ENCODE measurements around the gene SUCLG1.
"Not testable (repeated sequence)": the region's sequence is repeated elsewhere in the genome, so short reads cannot be mapped to it uniquely, and the experiment has no call there.

SUCLG1 gene

GRCh38 chr2:84421197-84421596, 37.9 kb downstream of the SUCLG1 start:
- no peak for DNase-seq (ENCODE audit: low read depth, low spot score)

GRCh38 chr2:84417453-84418145, 41.5 kb downstream of the SUCLG1 start:
- no peak for DNase-seq (ENCODE audit: low read depth, low spot score)

GRCh38 chr2:84409531-84409930, 49.5 kb downstream of the SUCLG1 start:
- no peak for DNase-seq (ENCODE audit: low read depth, low spot score)

GRCh38 chr2:84402111-84402510, 57.0 kb downstream of the SUCLG1 start:
- not testable (repeated sequence) for DNase-seq (ENCODE audit: low read depth, low spot score)

GRCh38 chr2:84399839-84400238, 59.2 kb downstream of the SUCLG1 start:
- DNase-seq (ENCODE audit: low read depth, low spot score): not testable (repeated sequence)

- DNase-seq (ENCODE audit: low read depth, low spot score): no peak
Measured at GRCh38 chr2:84395820-84396219, 63.3 kb downstream of the SUCLG1 start.

GRCh38 chr2:84394628-84395027, 64.5 kb downstream of the SUCLG1 start:
- no peak for DNase-seq (ENCODE audit: low read depth, low spot score)

- DNase-seq (ENCODE audit: low read depth, low spot score): no peak
Measured at GRCh38 chr2:84393829-84394228, 65.3 kb downstream of the SUCLG1 start.

GRCh38 chr2:84389794-84390193, 69.3 kb downstream of the SUCLG1 start:
- DNase-seq (ENCODE audit: low read depth, low spot score): no peak

- DNase-seq (ENCODE audit: low read depth, low spot score): no peak
Measured at GRCh38 chr2:84388921-84389490, 70.1 kb downstream of the SUCLG1 start.

- no peak for DNase-seq (ENCODE audit: low read depth, low spot score)
Measured at GRCh38 chr2:84388133-84388532, 70.9 kb downstream of the SUCLG1 start.

GRCh38 chr2:84386336-84387040, 72.6 kb downstream of the SUCLG1 start:
- DNase-seq (ENCODE audit: low read depth, low spot score): no peak

- no peak for DNase-seq (ENCODE audit: low read depth, low spot score)
Measured at GRCh38 chr2:84383271-84383670, 75.8 kb downstream of the SUCLG1 start.

- no peak for DNase-seq (ENCODE audit: low read depth, low spot score)
Measured at GRCh38 chr2:84380875-84381274, 78.2 kb downstream of the SUCLG1 start.

- no peak for DNase-seq (ENCODE audit: low read depth, low spot score)
Measured at GRCh38 chr2:84378960-84379359, 80.1 kb downstream of the SUCLG1 start.

GRCh38 chr2:84375020-84375419, 84.1 kb downstream of the SUCLG1 start:
- no peak for DNase-seq (ENCODE audit: low read depth, low spot score)

- DNase-seq (ENCODE audit: low read depth, low spot score): no peak
Measured at GRCh38 chr2:84373866-84374265, 85.2 kb downstream of the SUCLG1 start.

Measured in iPS DF 19.7 (cell line).